H1 (cell line): ENCODE measurements around the gene SARNP. TPM values are rescaled to one million over a fixed set of nuclear protein-coding genes. Genes with fewer than 3 reads are reported as not detected.

Experiments used
- CTCF ChIA-PET: fragments of 300-600 bp; sonication (Branson Sonifier 250); formaldehyde crosslinking; loops from one replicate; lab custom pipeline; 2021; ENCODE audit not compliant: partially characterized antibody; lab: Charles Lee
- POLR2A ChIA-PET: fragments of 300-600 bp; sonication (Branson Sonifier 250); formaldehyde crosslinking; loops from one replicate; lab custom pipeline; 2021; ENCODE audit warnings: inconsistent platforms; ENCODE audit not compliant: partially characterized antibody; lab: Charles Lee
- DNase-seq, 2 experiments: peaks; one replicate each; pipeline versions ENCODE4 v3.0.0 to v3.0.0-alpha.2; 2010 to 2022; ENCODE audit warnings: low spot score in 2 of 2, low read depth in 1 of 2, mixed read lengths in 1 of 2
- FAIRE-seq: peaks from 2 replicates; lab custom pipeline; 2011; peaks lifted over from hg19 to GRCh38; lab: Jason Lieb, UNC
- H2AFZ ChIP-seq: 2 replicates; pipeline ENCODE4 v1.8.1; 2012; ENCODE audit warnings: low read length, inconsistent platforms
- H2AK5ac ChIP-seq: 2 replicates; pipeline ENCODE4 v1.6.1; 2013; ENCODE audit warnings: low read depth, low read length
- H2BK120ac ChIP-seq: replicated peaks from 2 replicates; pipeline ENCODE3; 2013; ENCODE audit warnings: low read depth, low read length, inconsistent platforms
- H2BK12ac ChIP-seq: 2 replicates; pipeline ENCODE4 v1.6.1; 2013; ENCODE audit warnings: low read depth, low read length
- H2BK15ac ChIP-seq: 2 replicates; pipeline ENCODE4 v1.6.1; 2013; ENCODE audit warnings: low read length
- H2BK20ac ChIP-seq: 2 replicates; pipeline ENCODE4 v1.6.1; 2013; ENCODE audit warnings: low read length
- H2BK5ac ChIP-seq: 2 replicates; pipeline ENCODE4 v1.6.1; 2013; ENCODE audit warnings: low read depth, low read length
- H3K14ac ChIP-seq: 2 replicates; pipeline ENCODE4 v1.6.1; 2013; ENCODE audit warnings: inconsistent platforms; ENCODE audit not compliant: insufficient read length
- H3K18ac ChIP-seq: 2 replicates; pipeline ENCODE4 v1.6.1; 2013; ENCODE audit warnings: low read length; ENCODE audit errors: extremely low read depth
- H3K23ac ChIP-seq: 2 replicates; pipeline ENCODE4 v1.6.1; 2013; ENCODE audit warnings: inconsistent platforms; ENCODE audit not compliant: insufficient read length
- H3K23me2 ChIP-seq: 2 replicates; pipeline ENCODE4 v1.6.1; 2013; ENCODE audit warnings: low read depth, low read length
- H3K27ac ChIP-seq: 2 replicates; pipeline ENCODE4 v1.6.1; 2011; ENCODE audit warnings: low read depth, low read length, inconsistent platforms
- H3K27me3 ChIP-seq, 4 experiments: replicated peaks in 1 of 4; 1 replicate in 1 of 4; 2 replicates in 3 of 4; pipeline versions ENCODE4 v1.6.1 to v1.8.1; 2011 to 2013; ENCODE audit warnings: low read length in 3 of 4, mild to moderate bottlenecking in 3 of 4, inconsistent platforms in 2 of 4, mixed read lengths in 2 of 4, moderate library complexity in 1 of 4; ENCODE audit not compliant: control insufficient read depth in 3 of 4, insufficient read depth in 3 of 4; ENCODE audit errors: extremely low read depth in 1 of 4
- H3K36me3 ChIP-seq, 4 experiments: 2 replicates each; pipeline versions ENCODE4 v1.6.1 to v1.8.1; 2011 to 2013; ENCODE audit warnings: mild to moderate bottlenecking in 4 of 4, low read length in 3 of 4, moderate library complexity in 2 of 4, control low read depth in 1 of 4, inconsistent platforms in 1 of 4; ENCODE audit not compliant: insufficient read depth in 4 of 4, control insufficient read depth in 2 of 4
- H3K4ac ChIP-seq: replicated peaks from 2 replicates; pipeline ENCODE3; 2013; ENCODE audit warnings: low read length, low read depth, mixed read lengths, inconsistent platforms; ENCODE audit not compliant: insufficient read length
- H3K4me1 ChIP-seq, 4 experiments: replicated peaks in 1 of 4; 1 replicate in 1 of 4; 2 replicates in 3 of 4; pipeline versions ENCODE4 v1.6.1 to v1.8.1; 2011 to 2013; ENCODE audit warnings: low read length in 3 of 4, inconsistent platforms in 2 of 4, mixed read lengths in 1 of 4; ENCODE audit not compliant: insufficient read depth in 4 of 4, control insufficient read depth in 3 of 4
- H3K4me2 ChIP-seq, 2 experiments: 2 replicates each; pipeline versions ENCODE4 v1.6.1 to v1.8.1; 2011 to 2013; ENCODE audit warnings: low read depth in 2 of 2, low read length in 2 of 2, control low read depth in 1 of 2, inconsistent platforms in 1 of 2, mild to moderate bottlenecking in 1 of 2; ENCODE audit not compliant: insufficient read depth in 1 of 2
- H3K4me3 ChIP-seq, 4 experiments: fragments of 200-600, 300-600 bp in 1 of 4; sonication (generic), shearing (Covaris generic), sonication (Bioruptor Twin) in 1 of 4; 2 replicates each; pipeline versions ENCODE4 v1.5.1 to v1.8.1; 2011 to 2016; ENCODE audit warnings: low read length in 4 of 4, low read depth in 3 of 4, control low read depth in 2 of 4, inconsistent platforms in 2 of 4, mild to moderate bottlenecking in 2 of 4, mixed read lengths in 1 of 4, moderate library complexity in 1 of 4; ENCODE audit not compliant: insufficient read depth in 2 of 4; ENCODE audit errors: extremely low read depth in 1 of 4
- H3K56ac ChIP-seq: replicated peaks from 2 replicates; pipeline ENCODE3; 2013; ENCODE audit warnings: low read depth, mild to moderate bottlenecking, mixed read lengths, low read length, inconsistent platforms; ENCODE audit not compliant: insufficient read length
- H3K79me1 ChIP-seq: 2 replicates; pipeline ENCODE4 v1.6.1; 2013; ENCODE audit warnings: low read depth, low read length, control low read depth
- H3K79me2 ChIP-seq, 2 experiments: 2 replicates each; pipeline versions ENCODE4 v1.6.1 to v1.8.1; 2012 to 2013; ENCODE audit warnings: low read length in 2 of 2, mild to moderate bottlenecking in 2 of 2, inconsistent platforms in 1 of 2; ENCODE audit not compliant: insufficient read depth in 2 of 2, control insufficient read depth in 1 of 2
- H3K9ac ChIP-seq, 4 experiments: replicated peaks in 1 of 4; 1 replicate in 1 of 4; 2 replicates in 3 of 4; pipeline versions ENCODE4 v1.6.1 to v1.8.1; 2011 to 2013; ENCODE audit warnings: low read depth in 3 of 4, low read length in 3 of 4, control low read depth in 2 of 4, mild to moderate bottlenecking in 2 of 4, moderate library complexity in 2 of 4, inconsistent platforms in 1 of 4; ENCODE audit errors: extremely low read depth in 1 of 4
- H3K9me3 ChIP-seq, 2 experiments: 2 replicates each; pipeline versions ENCODE4 v1.6.1 to v1.8.1; 2012 to 2013; ENCODE audit warnings: mild to moderate bottlenecking in 2 of 2, moderate library complexity in 2 of 2, control low read depth in 1 of 2, inconsistent platforms in 1 of 2, low read depth in 1 of 2, low read length in 1 of 2, mixed read lengths in 1 of 2; ENCODE audit not compliant: insufficient read depth in 2 of 2
- H4K20me1 ChIP-seq, 2 experiments: replicated peaks in 1 of 2; 2 replicates each; pipeline versions ENCODE3 to v1.8.1; 2011 to 2013; ENCODE audit warnings: inconsistent platforms in 2 of 2, low read length in 2 of 2, mild to moderate bottlenecking in 1 of 2; ENCODE audit not compliant: insufficient read depth in 2 of 2, control insufficient read depth in 1 of 2
- H4K5ac ChIP-seq: 2 replicates; pipeline ENCODE4 v1.6.1; 2013; ENCODE audit warnings: low read length, low read depth, mixed read lengths, inconsistent platforms; ENCODE audit not compliant: insufficient read length
- H4K8ac ChIP-seq: 2 replicates; pipeline ENCODE4 v1.8.0; 2013; ENCODE audit warnings: mild to moderate bottlenecking, moderate library complexity, low read length, inconsistent platforms; ENCODE audit not compliant: insufficient read depth; ENCODE audit errors: extremely low read depth
- H4K91ac ChIP-seq: replicated peaks from 2 replicates; pipeline ENCODE3; 2013; ENCODE audit warnings: low read length, mixed read lengths, inconsistent platforms; ENCODE audit not compliant: insufficient read length
- HDAC2 ChIP-seq, 2 experiments: fragments of 300-600 bp in 1 of 2; sonication (generic) in 1 of 2; IDR thresholded peaks; 2 replicates each; pipeline ENCODE4 v1.6.1; 2011 to 2012; ENCODE audit warnings: low read depth in 2 of 2, low read length in 2 of 2, mild to moderate bottlenecking in 2 of 2, moderate library complexity in 2 of 2, borderline replicate concordance in 1 of 2, inconsistent platforms in 1 of 2
- MAFK ChIP-seq: IDR thresholded peaks from 2 replicates; pipeline ENCODE4 v1.6.1; 2012; ENCODE audit warnings: low read depth, mild to moderate bottlenecking, improper control_type of control experiment, low read length
- POLR2AphosphoS5 ChIP-seq: IDR thresholded peaks from 2 replicates; pipeline ENCODE4 v1.6.1; 2011; ENCODE audit warnings: low read depth, low read length
- RAD21 ChIP-seq, 2 experiments: IDR thresholded peaks in 1 of 2; conservative IDR thresholded peaks in 1 of 2; 2 replicates each; pipeline ENCODE4 v1.6.1; 2011; ENCODE audit warnings: low read depth in 2 of 2, low read length in 2 of 2, improper control_type of control experiment in 1 of 2, inconsistent platforms in 1 of 2, mild to moderate bottlenecking in 1 of 2, moderate library complexity in 1 of 2
- WGBS, 2 experiments: shearing (Covaris generic) in 1 of 2; methylation state at CpG; one replicate each; pipeline versions ENCODE4 v1.1.6 to v1.1.7; 2013 to 2015; ENCODE audit warnings: low lambda C conversion rate in 2 of 2, mixed read lengths in 2 of 2, inconsistent platforms in 1 of 2, low coverage in 1 of 2, missing lambda C conversion rate in 1 of 2; ENCODE audit not compliant: insufficient replicate concordance in 2 of 2, insufficient coverage in 1 of 2, insufficient read length in 1 of 2; ENCODE audit errors: extremely low coverage in 1 of 2, missing lambda C conversion rate in 1 of 2; 5-methylcytosine and 5-hydroxymethylcytosine counted together
- polyA plus RNA-seq, 7 experiments: library from polyadenylated mRNA; depleted of rRNA in 3 of 7; stranded (reverse) in 5 of 7; unstranded in 2 of 7; fragments of >200 nt in 5 of 7; fragments of 200-250 nt in 2 of 7; gene quantifications; 1 replicate in 5 of 7; 2 replicates in 1 of 7; 4 replicates in 1 of 7; pipeline versions ENCODE4 v1.2.1 to v1.2.3, GENCODE V29; 2011 to 2013; ENCODE audit warnings: missing spikeins in 2 of 7, mixed read lengths in 2 of 7
- total RNA-seq: library from RNA; stranded (reverse); fragmentation: NEBNext Ultra II Directional; extraction: Animal tissue kit (Norgen Biotek cat#: 25700); gene quantifications from 2 replicates; pipeline ENCODE4 v1.2.1, GENCODE V29; 2021

Gene SARNP
- total and polyA plus RNA-seq, 2 of the 8 experiments (the other 6 are each of a cell fraction or from before 2014, with no cell fraction given) = 114 to 226 TPM

DNA sequence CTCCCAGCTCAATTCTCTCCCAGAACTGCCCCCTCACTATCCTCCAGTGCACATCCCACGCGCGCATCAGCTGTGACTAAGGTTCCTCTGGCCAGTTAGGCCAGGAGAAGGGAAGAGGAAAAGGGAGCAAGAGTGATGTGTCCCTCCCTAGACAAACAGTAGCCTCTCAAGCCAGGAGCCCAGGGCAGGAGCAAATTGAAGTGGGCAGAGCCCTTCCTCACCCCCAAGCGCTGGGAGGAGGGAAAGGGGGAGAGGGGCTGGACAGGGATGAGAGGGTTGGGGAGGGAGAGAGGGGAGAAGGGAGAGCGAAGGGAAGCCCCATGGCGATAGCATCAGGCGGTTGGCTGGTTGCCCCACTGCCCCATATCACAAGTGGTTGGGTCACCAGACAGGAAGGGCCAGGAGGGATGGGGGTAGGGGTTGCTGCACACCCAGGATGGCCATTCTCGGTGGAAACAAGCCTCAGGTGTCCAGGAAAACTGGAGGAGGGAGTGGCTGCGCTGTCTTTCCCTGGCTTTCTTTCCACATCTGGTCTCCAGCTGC, 89.8 kb downstream of the SARNP start:
- Histone ChIP-seq H3K79me1 (peaks cover 5% of the 10 kb centered on the region; the same call in 1 of the 2 replicates), H4K8ac (no peak overlapping the region; the same call in 1 of the 2 replicates), H3K79me2 (peaks cover 0 to 17% of the 10 kb centered on the region in 2 experiments; a peak in 2 of 4 replicates), H3K4ac (peak overlapping the region; percentile 24), H3K27me3 (no peaks in the 10 kb centered on the region), H3K4me1 (peaks cover 0 to 12% (median 10%) of the 10 kb centered on the region in 4 experiments; a peak in 6 of 7 replicates), H3K4me2 (peak overlapping the region; percentile 82 to 92), H2BK12ac (no peak overlapping the region), H3K23me2 (peaks cover 15% of the 10 kb centered on the region), H3K9ac (peak overlapping the region; percentile 26 to 75 (median 56); a peak in 5 of 7 replicates), H2BK120ac (no peak overlapping the region), H3K23ac (no peak overlapping the region), H4K5ac (no peak overlapping the region), H3K4me3 (peak overlapping the region; percentile 54 to 93 (median 90)), H2BK20ac (no peak overlapping the region), H3K27ac (peak overlapping the region; percentile 25; the same call in 1 of the 2 replicates), H2AK5ac (no peak overlapping the region), H2BK15ac (peak overlapping the region; percentile 65), H2BK5ac (peak overlapping the region; percentile 77; the same call in 1 of the 2 replicates), H3K14ac (no peak overlapping the region), H4K20me1 (peaks cover 2 to 6% of the 10 kb centered on the region in 2 experiments), H3K9me3 (no peaks in the 10 kb centered on the region), H3K56ac (peak overlapping the region; percentile 5), H3K18ac (peak overlapping the region; percentile 85), H4K91ac (peak overlapping the region; percentile 40), H3K36me3 (peaks cover 6 to 29% (median 15%) of the 10 kb centered on the region in 4 experiments; a peak in 5 of 8 replicates), H2AFZ (no peak overlapping the region)
- FAIRE-seq (no peak), DNase-seq (no peak)
- POLR2A ChIA-PET = interaction anchor here (1.2 to 34.1 kb wide), 5 partner anchors 9 to 38 kb away, joined by 4 to 809 read pairs (median 21); partner anchors contain the start of genes BLOC1S1, ITGA7 and RDH5
- CTCF ChIA-PET = interaction anchor here (1.2 to 1.8 kb wide), 2 partner anchors 10 to 11 kb away, joined by 4 to 16 read pairs; no protein-coding TSS in a partner anchor
- 22% methylated on average over 8 of the region's 9 CpGs; no CpG with 5 or more reads in 1 of the 2 experiments for WGBS, 2 experiments
- TF ChIP-seq RAD21 (IDR thresholded peaks at IDR 0.05 in 1 of 2, conservative IDR thresholded peaks at IDR 0.05 in 1 of 2; ENCODE audit: low read depth in 2 of 2, low read length in 2 of 2) (no peak), HDAC2 (IDR thresholded peaks at IDR 0.05; ENCODE audit: borderline replicate concordance in 1 of 2, low read depth in 2 of 2, low read length in 2 of 2) (peak in 1 of 2 experiments; percentile 4; a peak in 1 of 4 replicates), MAFK (no peak), POLR2AphosphoS5 (0 out of 2 replicates have a peak, but pooled peaks have one; percentile 41)
